ENCODE data around the gene ZNF835.
A peak's percentile ranks its signal among the peaks of the same experiment; 100 is the strongest.

ZNF835 gene

GRCh38 chr19:56661248-56661647 lies 10.3 kb downstream of the ZNF835 start:
- DNase-seq, result no peak

DNA sequence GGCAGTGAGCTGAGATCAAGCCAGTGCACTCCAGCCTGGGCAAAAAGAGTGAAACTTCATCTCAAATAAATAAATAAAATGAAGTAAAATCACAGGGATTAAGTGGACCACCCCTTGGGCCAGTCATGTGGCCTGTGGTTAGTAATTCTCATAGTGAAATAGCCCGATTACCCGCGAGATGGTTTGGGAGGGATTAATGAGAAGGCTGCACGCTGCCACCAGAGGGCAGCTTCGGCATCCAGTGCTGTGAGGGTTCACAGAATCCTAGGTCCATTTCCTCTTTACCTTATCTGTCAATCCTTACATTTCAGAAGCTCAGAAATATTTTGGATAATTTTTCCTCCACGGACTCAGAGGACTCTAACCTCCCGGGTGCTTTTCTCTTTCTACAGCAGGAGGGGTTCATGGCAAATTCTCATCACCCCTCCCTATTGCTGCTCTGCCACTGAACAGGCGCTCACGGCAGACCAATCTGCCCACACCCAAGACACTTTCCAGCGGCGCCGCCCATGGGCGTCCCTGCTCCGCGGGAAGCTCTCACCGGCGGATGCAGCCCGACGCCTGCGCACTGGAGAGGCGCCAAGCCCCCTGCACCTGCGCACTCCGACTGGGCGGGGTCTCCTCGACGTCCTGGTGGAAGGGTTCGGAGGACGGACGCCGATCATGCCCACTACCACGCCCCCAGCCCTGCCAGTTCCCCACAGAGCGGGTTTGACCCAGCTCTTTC lies 11.0 kb downstream of the ZNF835 start:
- DNase-seq, result no peak

DNA sequence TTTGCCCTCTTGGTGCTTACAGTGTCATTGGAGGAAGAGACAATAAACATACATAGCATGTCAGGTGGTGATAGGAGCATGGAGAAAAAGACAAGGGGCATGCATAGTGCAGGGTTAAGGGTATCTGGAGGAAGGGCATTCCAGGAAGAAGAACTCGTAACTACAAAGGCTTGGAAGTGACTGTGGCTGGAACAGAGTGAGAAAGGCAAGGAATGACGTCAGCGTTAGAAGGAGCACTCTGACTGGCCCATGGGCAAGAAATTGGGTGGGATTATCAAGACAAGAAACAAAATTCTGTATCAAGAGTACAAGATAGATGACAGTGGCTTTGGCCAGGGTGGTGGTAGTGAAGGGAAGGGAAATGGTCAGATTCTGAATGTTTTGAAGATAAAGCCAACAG lies 17.4 kb downstream of the ZNF835 start:
- DNase-seq, result no peak

DNA sequence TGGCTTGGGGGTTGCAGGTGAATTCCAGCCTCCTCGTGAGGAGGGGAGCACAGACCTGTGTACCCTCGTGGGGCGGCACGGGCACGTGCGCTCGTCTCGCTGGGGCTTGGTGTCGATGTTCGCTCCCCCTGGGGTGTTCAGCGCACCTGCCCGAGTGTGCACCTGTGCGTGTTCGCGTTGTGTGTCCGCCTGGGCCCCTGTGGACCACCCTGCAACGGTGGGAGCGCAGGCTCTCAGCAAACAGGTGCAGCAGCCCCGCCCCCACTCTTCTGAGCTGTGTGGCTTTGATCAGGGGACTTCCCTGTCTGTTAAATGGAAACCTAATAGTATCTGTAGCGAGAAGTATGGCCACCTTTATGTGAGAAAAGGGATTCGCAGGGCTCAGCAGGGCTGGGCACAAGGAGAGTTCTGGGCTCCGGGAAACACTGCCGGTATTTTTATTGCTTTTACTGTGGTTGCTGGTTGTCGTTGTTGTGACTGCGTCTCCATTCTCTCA lies 28.0 kb downstream of the ZNF835 start:
- no peak for DNase-seq

DNA sequence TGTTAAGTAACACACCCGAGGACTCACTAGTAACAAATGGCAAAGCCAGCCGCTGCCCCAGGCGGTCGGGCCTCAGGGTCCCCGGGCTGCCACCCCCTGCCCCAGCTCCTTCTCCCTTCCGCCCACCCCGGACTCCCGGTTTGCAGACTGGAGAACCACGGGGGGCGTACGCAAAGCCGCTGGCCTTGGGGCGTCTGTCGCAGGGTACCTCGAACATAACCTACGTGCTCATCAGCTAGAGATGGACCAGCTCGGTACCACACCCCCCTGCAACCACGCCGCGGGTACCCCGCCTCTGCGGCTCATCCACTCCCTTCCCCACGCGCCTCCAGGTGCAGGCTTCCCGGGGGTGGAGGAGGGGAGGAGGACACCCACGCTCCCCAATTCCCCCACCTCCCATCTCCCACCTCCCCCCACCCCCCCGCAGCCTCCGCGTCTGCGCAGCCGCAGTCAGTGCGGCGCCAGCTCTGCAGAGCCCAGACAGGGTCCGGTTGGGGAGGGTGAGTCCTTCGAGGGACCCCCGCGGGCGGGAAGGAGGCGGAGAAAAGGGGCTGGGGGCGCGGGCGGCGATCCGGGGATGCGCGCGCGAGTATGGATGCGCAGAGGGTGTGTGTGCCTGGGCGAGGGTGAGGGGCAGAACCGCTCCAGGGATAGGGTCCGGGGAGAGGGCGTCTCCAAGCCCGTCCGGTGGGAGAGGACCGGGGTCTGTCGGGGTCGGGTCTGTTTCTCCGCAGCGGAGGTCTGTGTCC lies 28.7 kb downstream of the ZNF835 start, which contains the start of gene SMIM17:
Gene SMIM17, plus strand, starts transcription at position 449 of the 749 bp plus-strand sequence. CDS start 2,509 bp downstream, outside the sequence.
- no peak for DNase-seq

GRCh38 chr19:56639217-56639616 lies 32.3 kb downstream of the ZNF835 start:
- DNase-seq, result no peak

DNA sequence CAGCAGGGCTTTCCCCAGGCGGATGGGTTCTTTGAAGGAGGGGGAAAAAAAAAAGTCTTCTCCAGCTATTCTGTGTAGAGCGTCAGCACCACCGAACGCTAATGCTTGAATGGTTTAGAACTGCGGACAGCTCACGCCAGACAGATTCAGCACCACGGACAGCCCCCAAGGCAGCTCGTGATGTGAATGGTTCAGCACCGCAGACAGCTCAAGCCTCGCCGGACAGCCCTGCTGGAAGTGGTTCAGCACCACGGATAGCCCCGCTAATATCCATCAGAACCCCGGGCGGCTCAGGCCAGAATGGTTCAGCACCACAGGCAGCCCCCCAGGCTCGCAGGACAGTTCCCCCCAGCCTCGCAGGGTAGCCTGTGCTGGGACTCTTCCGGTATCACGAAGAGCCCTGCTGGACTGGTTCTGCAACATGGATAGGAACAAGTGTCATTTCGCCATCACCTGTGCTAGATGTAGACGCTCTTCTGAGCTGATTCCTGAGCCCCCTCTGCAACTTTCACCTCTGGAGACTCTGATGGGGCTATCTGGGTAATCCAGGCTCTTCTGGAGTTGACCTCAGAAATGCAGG lies 33.5 kb downstream of the ZNF835 start:
- DNase-seq, result peak; percentile 72

DNA sequence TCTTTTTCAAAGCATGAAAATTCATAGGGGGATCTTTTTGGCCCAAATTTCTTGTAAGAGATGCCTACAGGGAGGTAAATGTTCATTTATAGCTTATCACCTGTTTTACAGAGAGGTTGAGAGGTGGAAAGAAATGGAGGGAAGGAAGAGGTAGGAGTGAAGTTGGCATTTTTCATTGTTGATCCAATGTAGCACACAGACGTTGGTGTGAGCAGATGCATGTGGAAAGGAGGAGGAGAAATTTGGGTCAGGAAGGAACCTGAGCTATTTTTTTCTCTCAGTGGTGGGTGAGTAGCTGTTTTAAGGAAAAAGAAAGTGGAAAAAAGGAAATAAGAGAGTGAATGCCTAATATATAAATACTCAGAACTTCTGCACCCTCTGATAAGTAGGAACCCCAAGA lies 38.5 kb downstream of the ZNF835 start:
- DNase-seq, result no peak

GRCh38 chr19:56625708-56626107 lies 45.8 kb downstream of the ZNF835 start:
- DNase-seq, result no peak

DNA sequence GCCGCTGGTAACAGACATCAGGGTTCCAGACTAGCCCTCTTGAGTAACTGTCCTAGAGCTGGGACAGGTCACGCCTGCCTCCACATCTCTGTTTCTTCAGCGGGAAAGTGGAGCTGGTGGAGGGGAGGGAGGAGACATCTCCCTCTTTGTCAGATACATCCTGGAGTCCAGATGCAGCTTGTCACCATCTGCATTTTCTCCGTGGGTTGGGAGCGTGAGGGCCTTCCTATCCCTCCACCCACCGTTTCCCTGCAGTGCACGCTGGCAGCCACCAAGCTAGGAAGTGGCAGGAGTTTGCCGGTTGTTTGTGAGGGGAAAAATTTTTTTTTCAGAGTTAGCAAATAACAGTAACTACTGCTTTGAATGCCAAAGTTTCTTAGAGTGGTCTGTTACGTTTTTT lies 48.6 kb downstream of the ZNF835 start:
- no peak for DNase-seq

- no peak for DNase-seq
Measured at GRCh38 chr19:56622374-56622773, 49.2 kb downstream of the ZNF835 start.

DNA sequence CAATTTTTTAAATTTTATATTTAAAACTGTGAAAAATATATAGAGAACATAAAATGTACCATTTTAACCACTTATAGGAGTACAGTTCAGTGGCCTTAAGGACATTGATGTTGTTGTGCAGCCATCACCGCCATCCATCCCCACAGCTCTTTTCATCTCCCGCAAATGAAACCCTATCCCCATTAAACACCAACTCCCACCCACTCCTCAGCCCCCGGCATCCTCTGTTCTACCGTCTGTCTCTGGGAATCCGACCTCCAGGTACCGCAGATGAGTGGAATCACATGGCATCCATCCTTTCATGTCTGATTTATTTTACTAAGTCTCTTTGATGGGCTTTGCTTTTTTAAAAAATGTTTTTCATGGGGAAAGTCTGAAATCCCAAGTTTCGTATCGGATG lies 52.4 kb downstream of the ZNF835 start:
- DNase-seq, result no peak

DNA sequence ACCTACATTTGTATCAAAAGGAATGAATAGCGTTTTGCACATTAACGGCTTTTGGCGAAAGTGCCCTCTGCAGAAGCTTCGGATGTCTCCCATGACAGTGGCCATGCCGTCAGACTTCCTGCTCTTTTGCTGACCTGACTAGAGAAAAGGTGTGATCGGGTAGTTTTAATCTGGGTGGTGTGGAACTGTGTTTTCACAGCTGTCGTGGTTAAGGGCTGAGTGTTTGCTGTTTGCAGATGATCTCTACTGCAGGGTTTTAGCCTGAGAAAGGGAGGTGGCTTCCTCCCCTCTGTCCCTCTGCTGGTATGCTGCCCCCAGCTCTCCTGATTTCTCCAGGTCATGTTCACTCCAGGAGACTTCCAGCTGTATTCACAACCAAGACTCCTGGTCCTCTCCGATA lies 54.0 kb downstream of the ZNF835 start:
- DNase-seq, result no peak

- DNase-seq, result no peak
Measured at GRCh38 chr19:56613639-56614038, 57.9 kb downstream of the ZNF835 start.

DNA sequence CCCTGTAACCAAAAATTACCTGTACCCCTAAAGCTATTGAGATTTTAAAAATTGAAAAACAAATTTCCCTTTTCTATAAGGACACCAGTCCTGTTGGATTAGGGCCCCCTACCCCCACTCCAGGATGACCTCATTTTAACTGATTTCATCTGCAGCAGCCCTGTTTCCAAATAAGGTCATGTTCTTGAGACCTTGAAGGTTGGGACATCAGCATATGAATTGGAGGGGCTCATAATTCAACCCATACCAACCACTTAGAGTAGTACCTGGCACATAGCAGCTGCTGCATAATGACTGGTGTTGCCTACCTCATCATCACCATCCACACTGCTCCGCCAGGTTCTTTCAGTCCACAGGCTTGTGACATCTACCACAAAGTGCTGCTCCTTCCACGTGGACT lies 58.8 kb downstream of the ZNF835 start:
- no peak for DNase-seq
